NCI-H1092 (cell line): Measurements from ENCODE around the gene BCO2.
"Not testable (repeated sequence)": the region's sequence is repeated elsewhere in the genome, so short reads cannot be mapped to it uniquely, and the experiment has no call there.

Source experiments
- DNase-seq: peaks from one replicate; lab custom pipeline; 2025; lab: John Stamatoyannopoulos, UW

Gene BCO2

DNA sequence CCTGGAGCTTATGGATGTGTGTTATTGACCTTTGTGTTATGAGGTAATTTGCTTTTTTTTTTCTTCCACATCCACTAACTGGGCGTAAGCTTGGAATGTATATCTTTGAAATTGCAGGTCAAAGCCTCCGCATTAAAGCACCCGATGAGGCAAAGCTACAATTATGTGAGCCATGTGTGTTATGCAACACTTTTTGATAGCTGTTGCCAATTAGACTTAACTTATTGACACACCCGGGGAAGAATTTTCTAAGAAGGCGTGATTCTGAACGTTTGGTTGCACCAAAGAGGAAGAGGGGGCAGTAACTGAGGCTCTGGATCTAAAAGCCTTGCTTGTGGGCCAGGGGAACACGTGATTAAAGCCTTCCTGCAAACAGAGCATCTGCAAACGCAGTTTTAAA, 8.8 kb upstream of the BCO2 start:
- DNase-seq = no peak

DNA sequence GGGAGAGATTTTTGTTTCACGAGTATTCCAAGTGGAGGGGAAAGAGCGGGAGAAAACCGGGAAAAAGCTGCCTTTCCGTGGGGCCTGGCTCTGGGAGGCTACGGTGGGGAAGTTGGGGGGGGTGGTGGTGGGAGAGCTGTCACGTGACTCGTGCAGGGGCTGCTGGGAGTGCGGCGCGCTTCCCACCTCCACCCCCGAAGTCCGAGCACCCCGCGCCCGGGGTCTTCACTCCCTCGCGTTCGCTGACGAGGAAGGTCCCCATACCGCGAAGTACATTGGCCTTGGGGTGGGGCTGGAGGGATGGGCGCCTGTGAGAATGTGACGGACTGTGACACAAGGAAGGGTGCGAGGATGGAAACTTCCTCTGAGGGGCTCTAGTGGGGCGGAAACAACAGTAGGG, 8.2 kb upstream of the BCO2 start, which contains the start of gene TEX12:
TEX12 (plus strand) TSS at position 228 of the 400 bp plus-strand sequence. CDS start 1,897 bp downstream, outside the sequence.
- no peak for DNase-seq

DNA sequence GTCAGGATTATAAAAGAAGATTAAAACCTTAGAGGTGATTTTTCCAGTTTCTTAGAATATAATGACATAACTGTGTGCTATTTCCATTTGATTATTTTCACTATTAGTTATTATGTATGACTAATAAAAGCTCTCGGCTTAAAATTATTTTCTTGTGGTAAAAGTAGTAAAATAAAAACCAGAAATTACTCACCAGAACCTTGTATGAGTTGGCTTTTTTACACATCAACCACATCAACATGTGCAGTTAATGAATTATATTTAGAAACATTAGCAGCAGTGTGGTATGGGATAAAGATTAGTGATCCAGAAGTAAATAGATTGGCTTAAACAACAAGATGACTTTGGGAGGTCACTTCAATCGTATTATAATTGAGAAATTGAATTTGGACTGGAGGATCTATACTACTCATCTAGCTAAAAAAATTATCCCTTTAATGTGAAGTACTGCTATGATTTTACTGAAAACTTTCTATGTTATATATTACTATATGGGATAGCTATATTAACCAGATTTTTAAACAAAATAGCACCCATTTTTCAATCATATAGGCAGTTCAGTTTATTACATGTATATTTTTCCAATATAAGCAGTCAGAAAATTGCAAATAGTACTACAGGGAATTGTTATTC, 2.8 kb upstream of the BCO2 start:
- DNase-seq = no peak

GRCh38 chr11:112173152-112173551, 2.2 kb upstream of the BCO2 start:
- no peak for DNase-seq

DNA sequence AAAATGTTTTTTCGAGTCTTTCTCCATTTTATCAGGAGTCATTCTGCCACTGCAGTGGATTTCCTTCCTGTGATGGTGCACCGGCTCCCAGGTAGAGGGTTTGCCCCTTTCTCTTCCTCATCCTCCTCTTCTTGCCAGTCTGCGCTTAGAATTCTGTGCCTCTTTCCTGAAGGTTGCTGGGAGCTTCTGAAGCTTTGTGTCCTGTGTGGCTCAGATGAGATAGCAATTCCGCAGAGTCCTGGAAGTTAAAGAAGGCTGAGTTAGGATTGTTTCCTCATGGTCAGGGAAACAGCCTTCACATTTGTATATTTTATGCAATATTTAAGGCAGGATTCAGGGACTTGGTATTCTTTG, 264 bp downstream of the BCO2 start:
- no peak for DNase-seq

DNA sequence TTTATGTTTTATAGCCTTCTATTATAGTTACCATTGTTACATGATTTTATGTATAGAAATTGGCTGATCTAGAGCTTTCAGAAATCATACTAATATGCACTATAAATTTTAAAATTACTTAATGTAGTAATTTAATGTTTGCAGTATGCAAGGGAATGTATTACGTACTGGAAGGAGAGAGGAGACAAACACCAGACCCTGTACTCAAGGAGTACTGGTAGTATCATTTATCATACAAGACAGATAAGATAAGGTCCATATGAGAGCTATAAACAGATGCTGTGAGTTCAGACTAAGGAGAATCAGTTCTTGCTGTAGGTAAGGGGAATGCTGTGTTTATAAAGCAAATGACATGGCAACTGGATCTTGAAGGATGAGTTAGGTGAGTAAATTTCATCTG, 765 bp downstream of the BCO2 start:
- DNase-seq = no peak

DNA sequence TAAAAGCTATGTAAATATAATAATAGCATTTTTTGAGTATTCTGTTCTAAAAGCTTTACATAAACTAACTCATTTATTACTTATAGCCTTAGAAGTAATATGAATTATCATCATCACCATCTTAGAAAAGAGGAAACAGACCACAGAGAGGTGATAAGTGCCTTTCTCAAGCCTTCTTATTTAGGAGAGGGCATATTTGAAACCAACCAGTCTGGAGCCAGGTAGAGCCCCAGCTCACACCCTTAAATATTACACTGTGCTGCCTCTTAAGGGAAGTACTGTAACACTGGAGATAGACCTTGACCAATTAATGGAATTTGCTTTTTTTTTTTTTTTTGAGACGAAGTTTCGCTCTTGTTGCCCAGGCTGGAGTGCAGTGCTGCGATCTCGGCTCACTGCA, 2.3 kb downstream of the BCO2 start:
- DNase-seq = no peak

DNA sequence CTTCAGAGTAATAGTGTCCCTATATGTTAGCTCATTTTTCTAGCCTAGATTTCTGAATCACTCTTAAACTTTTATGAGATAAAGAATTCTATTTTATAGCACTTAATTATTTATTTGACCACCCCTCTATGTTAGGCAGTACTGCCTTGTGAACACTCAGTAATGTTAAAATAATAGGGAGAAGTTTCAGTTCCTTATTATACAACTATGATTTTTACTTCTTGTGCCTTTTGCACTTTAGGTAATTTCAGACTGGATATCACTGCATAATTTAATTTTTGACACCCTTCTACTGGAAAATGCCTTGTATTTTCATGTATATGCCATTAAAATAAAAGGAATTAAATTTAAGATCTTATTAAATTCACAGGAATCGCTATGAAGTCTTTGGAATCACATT, 3.1 kb downstream of the BCO2 start:
- DNase-seq = no peak

GRCh38 chr11:112178936-112179335, 3.6 kb downstream of the BCO2 start:
- DNase-seq = no peak

GRCh38 chr11:112179601-112180000, 4.3 kb downstream of the BCO2 start:
- no peak for DNase-seq

DNA sequence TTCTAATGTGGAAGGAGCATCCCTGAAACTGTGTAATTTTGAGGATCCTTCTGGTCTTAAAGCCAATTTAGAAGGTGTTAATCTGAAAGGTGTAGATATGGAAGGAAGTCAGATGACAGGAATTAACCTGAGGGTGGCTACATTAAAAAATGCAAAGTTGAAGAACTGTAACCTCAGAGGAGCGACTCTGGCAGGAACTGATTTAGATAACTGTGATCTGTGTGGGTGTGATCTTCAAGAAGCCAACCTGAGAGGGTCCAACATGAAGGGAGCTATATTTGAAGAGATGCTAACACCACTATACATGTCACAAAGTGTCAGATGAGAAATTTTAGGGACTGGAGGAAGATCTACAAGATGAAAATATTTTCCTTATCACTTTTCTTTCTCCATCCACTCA, 7.6 kb downstream of the BCO2 start:
- DNase-seq = no peak

DNA sequence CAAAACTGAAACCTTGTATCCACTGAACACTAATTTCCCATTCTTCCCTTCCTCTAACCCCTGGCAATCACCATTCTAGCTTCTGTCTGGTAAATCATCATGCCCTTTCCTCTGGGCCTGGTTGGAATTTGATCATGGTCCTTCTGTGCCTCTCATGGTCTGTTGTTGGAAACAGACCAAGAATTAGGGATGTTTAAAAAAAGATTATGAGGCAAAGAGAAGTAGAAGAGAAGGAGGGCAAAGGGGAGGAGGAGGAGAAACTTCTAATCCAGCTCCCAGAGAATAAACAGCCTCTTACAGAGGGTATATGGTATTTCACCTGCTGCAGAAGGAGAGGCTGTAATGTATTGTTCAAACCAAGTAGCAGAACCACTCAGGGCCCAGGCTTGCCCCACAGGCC, 10.6 kb downstream of the BCO2 start:
- no peak for DNase-seq

DNA sequence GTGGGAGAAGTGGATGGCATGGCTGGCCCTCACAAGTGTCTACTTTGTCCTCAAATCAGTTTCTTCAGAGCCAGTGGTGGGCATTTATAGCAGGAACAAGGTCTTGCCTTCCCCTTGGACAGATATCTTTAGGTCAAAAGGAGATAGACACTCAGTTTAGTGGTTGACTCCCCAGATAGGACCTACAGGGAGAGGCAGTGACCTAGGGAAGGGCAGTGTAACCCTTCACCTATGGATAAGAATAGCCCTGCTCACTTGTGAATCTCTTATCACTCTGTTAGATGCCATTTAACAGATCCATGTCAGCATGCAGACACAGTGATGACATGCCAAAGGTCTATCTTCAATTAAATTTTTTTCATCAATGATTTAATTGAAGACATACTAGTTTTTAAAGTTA, 11.0 kb downstream of the BCO2 start:
- DNase-seq = no peak

- DNase-seq = not testable (repeated sequence)
Measured at GRCh38 chr11:112195113-112195512, 19.8 kb downstream of the BCO2 start.

GRCh38 chr11:112195951-112196351, 20.6 kb downstream of the BCO2 start:
- DNase-seq = no peak

GRCh38 chr11:112196519-112197087, 21.3 kb downstream of the BCO2 start:
- DNase-seq = no peak

- DNase-seq = not testable (repeated sequence)
Measured at GRCh38 chr11:112199101-112199500, 23.8 kb downstream of the BCO2 start.

- DNase-seq = no peak
Measured at GRCh38 chr11:112200252-112200651, 24.9 kb downstream of the BCO2 start.

- DNase-seq = no peak
Measured at GRCh38 chr11:112206071-112206470, 30.8 kb downstream of the BCO2 start.

DNA sequence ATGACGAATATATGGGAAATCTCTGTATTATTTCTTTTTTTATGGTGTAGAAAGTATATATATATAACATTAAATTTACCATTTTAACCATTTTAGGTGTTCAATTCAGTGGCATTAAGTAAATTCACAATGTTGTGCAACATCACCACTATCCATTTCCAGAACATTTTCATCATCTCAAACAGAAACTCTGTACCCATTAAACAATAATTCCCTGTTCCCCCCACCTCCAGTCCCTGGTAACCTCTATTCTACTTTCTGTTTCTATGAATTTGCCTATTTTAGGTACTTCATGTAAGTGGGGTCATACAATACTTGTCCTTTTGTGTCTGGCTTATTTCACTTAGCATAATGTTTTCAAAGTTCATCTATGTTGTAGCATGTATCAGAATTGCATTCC, 35.6 kb downstream of the BCO2 start:
- no peak for DNase-seq

DNA sequence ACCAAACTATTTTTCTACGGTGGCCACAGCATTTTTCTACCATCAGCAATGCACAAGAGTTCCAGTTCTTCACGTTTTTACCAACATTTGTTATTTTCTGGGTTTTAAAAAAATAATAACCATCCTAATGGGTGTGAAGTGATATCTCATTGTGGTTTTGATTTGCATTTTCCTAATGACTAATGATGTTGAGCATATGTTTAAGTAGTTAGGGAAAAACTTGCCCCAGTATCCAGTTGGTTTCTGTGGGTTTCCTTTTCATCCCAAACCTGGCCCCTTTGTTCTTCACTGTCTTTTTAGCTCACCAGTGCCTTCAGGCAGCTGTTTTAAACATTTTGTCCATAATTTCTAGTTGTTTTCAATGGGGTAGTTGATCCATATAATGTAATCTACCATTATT, 36.2 kb downstream of the BCO2 start:
- no peak for DNase-seq

DNA sequence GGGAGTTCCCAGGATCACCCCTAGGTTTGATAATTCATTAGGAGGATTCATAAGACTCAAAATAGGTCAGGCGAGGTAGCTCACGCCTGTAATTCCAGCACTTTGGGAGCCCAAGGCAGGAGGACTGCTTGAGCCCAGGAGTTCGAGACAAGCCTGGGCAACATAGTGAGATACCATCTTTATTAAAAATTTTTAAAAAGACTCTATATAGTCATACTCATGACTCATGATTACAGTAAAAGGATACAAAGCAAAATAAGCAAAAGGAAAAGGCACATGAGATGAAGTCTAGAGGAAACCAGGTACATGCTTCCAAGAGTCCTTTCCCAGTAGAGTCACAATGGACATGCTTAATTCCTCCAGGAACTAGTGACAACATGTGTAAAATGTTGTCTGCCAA, 37.0 kb downstream of the BCO2 start:
- no peak for DNase-seq

DNA sequence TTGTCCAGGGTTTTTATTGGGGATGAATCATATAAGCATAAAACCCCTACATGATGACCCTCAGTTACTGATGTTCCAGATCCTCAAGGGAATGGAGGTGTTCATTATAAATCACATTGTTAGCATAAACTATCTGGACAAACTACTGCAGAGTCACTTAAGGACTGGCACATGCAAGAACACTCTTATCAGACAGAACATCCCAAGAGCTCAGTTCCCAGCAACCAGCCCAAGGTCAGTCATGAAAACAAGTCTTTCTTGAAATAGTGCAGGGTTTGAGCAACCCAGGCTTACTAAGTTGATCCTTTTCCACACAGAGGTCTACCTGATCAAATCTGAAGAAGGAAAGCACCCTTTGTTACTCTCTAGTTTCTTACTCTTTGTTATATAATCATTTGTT, 37.4 kb downstream of the BCO2 start:
- DNase-seq = no peak

DNA sequence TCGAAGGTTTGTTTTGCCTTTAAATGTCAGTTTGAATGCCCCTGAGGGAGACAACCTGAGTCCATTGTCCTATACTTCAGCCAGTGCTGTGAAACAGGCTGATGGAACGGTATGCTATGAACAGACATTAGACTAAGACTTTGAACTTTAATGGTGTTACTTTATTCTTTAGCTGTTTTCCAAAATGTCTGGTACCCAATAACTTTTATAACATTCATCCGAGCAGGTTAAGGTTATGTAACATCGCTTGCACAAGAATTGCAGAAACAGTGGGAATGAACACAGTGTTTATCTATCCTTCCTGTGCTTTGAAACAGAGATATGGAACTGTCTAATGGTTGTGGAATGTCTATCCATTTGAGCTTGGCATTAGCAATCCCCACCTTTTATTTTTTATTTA, 38.4 kb downstream of the BCO2 start:
- no peak for DNase-seq
